ENCODE measurements around the gene AGA. TPM values are rescaled to one million over a fixed set of nuclear protein-coding genes. Genes with fewer than 3 reads are reported as not detected.

AGA gene
- total and polyA plus RNA-seq, 10 donors: 7.8 to 24.2 (median 17.4) TPM

- intact Hi-C loops (cut with DNase I; ENCODE audit: low total_unique reads): no loop called here
- 60 to 90% (median 86%) methylated on average over 2 of the region's 2 CpGs for WGBS, 5 donors
- Histone ChIP-seq H3K36me3 (no peaks in the 10 kb centered on the region), H3K27me3 (replicated peaks in 1 of 7) (no peaks in the 10 kb centered on the region), H3K27ac (no peak overlapping the region), H3K9me3 (no peaks in the 10 kb centered on the region), H3K4me3 (no peak overlapping the region), H3K4me1 (peaks cover 0 to 16% (median 8%) of the 10 kb centered on the region in 6 donors)
- TF ChIP-seq CTCF (IDR thresholded peaks at IDR 0.05 in 8 of 11, conservative IDR thresholded peaks at IDR 0.05 in 3 of 11) (no peak), POLR2AphosphoS5 (IDR thresholded peaks at IDR 0.05) (no peak)
- DNase-seq: no peak
These were observed 4.3 kb upstream of the AGA start for GRCh38 chr4:177446586-177446985.

- Histone ChIP-seq H3K9me3 (no peaks in the 10 kb centered on the region), H3K4me1 (peaks cover 2 to 30% (median 21%) of the 10 kb centered on the region in 6 donors), H3K36me3 (no peaks in the 10 kb centered on the region), H3K27me3 (replicated peaks in 1 of 7) (no peaks in the 10 kb centered on the region), H3K27ac (no peak overlapping the region), H3K4me3 (peak overlapping the region in 1 of 8 donors; percentile 3)
- WGBS, 5 donors: 81 to 94% (median 90%) methylated on average over 23 to 26 of the region's 26 CpGs
- no peak for DNase-seq
- intact Hi-C loops (cut with DNase I; ENCODE audit: low total_unique reads): no loop called here
- no peak for TF ChIP-seq POLR2AphosphoS5 (IDR thresholded peaks at IDR 0.05)
- TF ChIP-seq POLR2A (IDR thresholded peaks at IDR 0.05): no peak
- no peak for TF ChIP-seq CTCF (IDR thresholded peaks at IDR 0.05 in 8 of 11, conservative IDR thresholded peaks at IDR 0.05 in 3 of 11)
These were observed 2.9 kb upstream of the AGA start for GRCh38 chr4:177444911-177445736.

- H3K27me3 ChIP-seq (replicated peaks in 1 of 7): no peaks in the 10 kb centered on the region
- H3K4me3 ChIP-seq: peak overlapping the region; percentile 43 to 79 (median 66)
- H3K36me3 ChIP-seq: peaks cover 0 to 36% (median 23%) of the 10 kb centered on the region in 6 donors
- intact Hi-C loops (cut with DNase I; ENCODE audit: low total_unique reads): no loop called here
- WGBS, 5 donors: 29 to 56% (median 40%) methylated on average over 12 of the region's 12 CpGs
- DNase-seq: no peak
- H3K27ac ChIP-seq: peak overlapping the region; percentile 89 to 98 (median 94)
- peaks cover 2 to 32% (median 21%) of the 10 kb centered on the region in 6 donors for H3K4me1 ChIP-seq
- TF ChIP-seq POLR2A (IDR thresholded peaks at IDR 0.05): no peak
- TF ChIP-seq CTCF (IDR thresholded peaks at IDR 0.05 in 8 of 11, conservative IDR thresholded peaks at IDR 0.05 in 3 of 11): peak in 5 of 11 experiments; percentile 12 to 57 (median 45)
- no peak for TF ChIP-seq POLR2AphosphoS5 (IDR thresholded peaks at IDR 0.05)
- no peaks in the 10 kb centered on the region for H3K9me3 ChIP-seq
These were observed 1.0 kb downstream of the AGA start for GRCh38 chr4:177441061-177441802.

- Histone ChIP-seq H3K4me3 (no peak overlapping the region), H3K27ac (no peak overlapping the region), H3K27me3 (replicated peaks in 1 of 7) (no peaks in the 10 kb centered on the region), H3K9me3 (no peaks in the 10 kb centered on the region), H3K4me1 (peaks cover 0 to 15% (median 12%) of the 10 kb centered on the region in 6 donors), H3K36me3 (peaks cover 2 to 82% (median 50%) of the 10 kb centered on the region in 6 donors)
- intact Hi-C loops (cut with DNase I; ENCODE audit: low total_unique reads): no loop called here
- DNase-seq: no peak
- WGBS, 5 donors: 92 to 95% (median 93%) methylated on average over 7 of the region's 7 CpGs
- TF ChIP-seq POLR2AphosphoS5 (IDR thresholded peaks at IDR 0.05) (no peak), CTCF (IDR thresholded peaks at IDR 0.05 in 8 of 11, conservative IDR thresholded peaks at IDR 0.05 in 3 of 11) (no peak), POLR2A (IDR thresholded peaks at IDR 0.05) (no peak)
These were observed 5.8 kb downstream of the AGA start for GRCh38 chr4:177436456-177436855.
